ENCODE measurements around the gene TMEM119.

DNA sequence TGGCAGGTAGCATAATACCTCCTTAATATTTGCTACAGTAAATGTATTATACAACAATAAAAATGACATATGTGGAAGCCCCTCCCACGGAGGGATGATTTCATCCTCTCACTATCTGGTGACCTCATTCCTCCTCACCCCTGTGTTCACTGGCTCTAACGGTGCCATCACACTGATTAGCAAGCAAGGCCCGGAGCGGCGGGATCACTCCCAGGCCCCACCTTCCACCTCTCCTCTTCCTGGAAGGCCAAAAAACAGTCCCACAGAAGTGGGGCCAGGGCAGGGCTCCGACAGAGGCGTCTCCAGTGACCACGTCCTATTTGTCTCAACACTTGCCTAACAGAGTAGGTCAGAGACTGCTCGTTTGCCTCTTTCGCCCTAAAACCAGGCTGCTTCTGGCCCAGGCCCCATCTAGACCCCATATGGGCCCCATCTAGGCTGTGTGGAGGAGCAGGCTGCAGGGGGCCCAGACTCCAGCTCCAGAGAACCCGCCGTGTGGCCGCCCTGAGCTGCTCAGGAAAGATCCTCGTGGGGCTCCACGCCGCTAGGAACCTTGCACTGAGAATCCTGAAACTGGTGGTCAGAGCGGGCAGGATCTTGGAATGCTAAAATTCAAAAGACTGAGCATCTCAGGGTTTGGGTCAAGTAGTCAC, 32.1 kb upstream of the TMEM119 start:
- TF ChIP-seq, protein P1, sequence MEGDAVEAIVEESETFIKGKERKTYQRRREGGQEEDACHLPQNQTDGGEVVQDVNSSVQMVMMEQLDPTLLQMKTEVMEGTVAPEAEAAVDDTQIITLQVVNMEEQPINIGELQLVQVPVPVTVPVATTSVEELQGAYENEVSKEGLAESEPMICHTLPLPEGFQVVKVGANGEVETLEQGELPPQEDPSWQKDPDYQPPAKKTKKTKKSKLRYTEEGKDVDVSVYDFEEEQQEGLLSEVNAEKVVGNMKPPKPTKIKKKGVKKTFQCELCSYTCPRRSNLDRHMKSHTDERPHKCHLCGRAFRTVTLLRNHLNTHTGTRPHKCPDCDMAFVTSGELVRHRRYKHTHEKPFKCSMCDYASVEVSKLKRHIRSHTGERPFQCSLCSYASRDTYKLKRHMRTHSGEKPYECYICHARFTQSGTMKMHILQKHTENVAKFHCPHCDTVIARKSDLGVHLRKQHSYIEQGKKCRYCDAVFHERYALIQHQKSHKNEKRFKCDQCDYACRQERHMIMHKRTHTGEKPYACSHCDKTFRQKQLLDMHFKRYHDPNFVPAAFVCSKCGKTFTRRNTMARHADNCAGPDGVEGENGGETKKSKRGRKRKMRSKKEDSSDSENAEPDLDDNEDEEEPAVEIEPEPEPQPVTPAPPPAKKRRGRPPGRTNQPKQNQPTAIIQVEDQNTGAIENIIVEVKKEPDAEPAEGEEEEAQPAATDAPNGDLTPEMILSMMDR (IDR thresholded peaks at IDR 0.05; ENCODE audit: poor library complexity) = no peak
- no peak for TF ChIP-seq EZH2 (IDR thresholded peaks at IDR 0.05; ENCODE audit: borderline replicate concordance)
